Stimulated activated CD8-positive, alpha-beta memory T cell treated with anti-CD3 and anti-CD28 coated beads, Interleukin-2, amount 100 ng/mL, for 1 hour (primary cell): ENCODE data around the gene GRID2.

ENCODE experiments used
- DNase-seq, 2 donors: peaks; one replicate each; pipeline ENCODE4 v3.0.0-alpha.2; 2020; ENCODE audit warnings: low read depth in 2 of 2

The GRID2 gene

DNA sequence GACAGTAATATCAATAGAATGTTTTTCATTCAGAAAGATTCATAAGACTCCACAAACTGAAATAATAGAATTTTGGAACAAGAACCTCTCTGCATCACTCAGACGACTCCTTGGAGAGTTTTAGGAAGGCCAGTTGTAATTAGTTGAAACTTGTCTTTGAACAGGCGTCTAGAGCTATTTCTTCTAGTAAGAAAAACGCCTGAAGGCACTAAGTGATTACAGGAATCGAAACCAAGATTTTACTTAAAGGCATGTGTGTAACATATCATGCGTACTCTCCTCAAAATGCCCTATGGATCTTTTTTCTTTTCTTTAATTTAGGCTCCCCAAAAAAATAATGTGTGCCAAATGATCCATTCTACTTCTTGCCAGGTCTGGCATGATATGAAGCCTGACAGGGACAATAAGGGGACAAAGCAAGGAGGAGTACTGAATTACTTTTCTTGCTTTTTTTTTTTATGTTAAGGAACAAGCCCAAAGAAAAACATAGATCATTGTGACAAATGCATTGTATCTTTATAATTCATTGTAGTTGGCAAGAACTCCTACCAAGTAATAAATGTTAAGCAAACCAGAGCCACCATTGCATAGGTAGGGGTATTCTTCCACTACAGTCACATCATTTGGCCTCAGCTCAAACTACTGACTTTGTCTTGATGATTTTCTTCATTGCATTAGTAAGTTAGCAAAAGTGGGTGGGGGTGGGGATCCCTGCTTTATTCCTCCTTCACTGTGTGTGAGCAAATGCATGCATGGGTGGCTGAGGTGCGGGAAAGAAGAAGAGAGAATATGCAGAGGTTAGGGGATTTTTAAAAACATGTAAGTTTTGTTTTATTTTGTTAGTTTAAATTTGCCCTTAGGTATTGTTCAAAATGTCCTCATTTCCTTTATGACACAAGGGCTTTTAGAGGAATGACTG, 1444.9 kb downstream of the GRID2 start:
- no peak for DNase-seq

DNA sequence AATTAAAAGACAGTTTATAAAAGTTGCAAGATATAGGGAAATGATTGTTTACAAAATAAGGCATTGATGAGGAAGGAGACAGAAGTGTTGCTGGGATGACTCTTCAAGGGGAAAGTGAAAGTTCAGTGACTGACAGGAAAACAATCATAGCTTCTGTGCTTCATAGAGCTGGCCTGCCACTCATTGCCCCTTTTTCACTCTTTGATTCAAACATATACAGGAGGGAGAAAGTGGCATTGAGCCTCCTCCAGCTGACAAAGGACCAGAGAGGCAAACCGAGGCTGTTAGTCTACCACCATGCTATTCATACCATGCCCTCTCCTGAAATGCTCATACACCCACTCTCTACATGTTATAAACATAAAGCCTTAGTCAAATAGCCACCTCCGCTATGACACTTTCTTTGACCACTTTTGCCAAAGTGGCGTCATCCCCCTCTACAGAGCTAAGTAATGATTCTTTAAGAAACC, 1445.6 kb downstream of the GRID2 start:
- DNase-seq, result no peak

DNA sequence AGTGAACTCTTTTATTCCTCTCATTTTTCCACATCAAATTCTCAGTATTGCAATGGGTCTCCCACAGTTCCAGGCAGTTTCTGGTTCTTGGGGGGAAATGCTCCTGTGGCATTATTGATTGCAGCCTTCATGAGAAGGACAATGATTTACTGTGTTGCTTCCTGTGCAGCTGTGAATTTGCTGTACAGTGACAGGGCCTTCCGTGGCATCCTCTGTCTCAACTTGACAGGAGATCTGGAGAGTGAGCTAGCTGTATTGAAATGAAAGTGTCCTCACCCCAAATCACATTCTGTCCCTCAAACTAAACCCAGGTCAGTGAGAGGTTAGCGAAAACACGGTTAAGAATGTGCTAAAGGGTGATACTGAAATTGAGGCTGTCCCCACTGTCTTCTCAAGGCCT, 1447.6 kb downstream of the GRID2 start:
- no peak for DNase-seq

GRCh38 chr4:93756101-93756500, 1452.3 kb downstream of the GRID2 start:
- DNase-seq, result no peak

DNA sequence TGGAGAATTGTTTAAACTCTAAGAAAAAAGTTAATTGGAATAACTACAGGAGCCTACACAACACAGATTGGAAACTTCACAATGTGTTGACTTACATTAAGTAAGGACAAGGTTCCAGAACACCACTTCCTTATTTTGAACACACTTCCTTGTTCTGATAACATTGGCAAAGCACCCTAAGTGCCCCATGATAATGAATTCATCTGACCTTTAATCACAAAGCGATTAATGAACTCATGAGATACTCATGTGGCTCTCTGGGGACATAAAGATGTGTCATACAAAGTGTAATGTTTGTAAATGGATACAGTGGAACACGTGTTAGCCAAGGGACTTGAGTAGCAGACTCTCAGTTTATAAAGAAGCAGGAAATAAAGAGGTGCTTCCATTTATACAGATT, 1455.7 kb downstream of the GRID2 start:
- DNase-seq, result no peak

- no peak for DNase-seq
Measured at GRCh38 chr4:93760284-93760683, 1456.5 kb downstream of the GRID2 start.

DNA sequence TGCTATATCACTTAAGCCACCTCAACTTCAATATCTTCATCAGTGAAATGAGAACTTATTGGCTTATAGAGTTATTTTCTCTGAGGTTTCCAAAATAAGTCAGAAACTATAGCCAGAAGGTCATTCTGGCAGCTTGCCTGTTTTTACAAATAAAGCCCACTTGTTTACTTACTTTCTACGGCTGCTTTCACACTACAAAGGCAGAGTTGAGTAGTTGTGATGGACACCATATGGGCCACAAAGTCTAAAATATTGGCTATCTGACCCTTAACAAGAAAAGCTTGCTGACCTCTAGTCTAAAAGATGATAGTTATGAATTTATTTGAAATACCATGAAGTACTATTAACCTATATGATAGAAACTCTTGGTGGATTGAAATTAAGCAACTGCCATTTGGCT, 1457.5 kb downstream of the GRID2 start:
- DNase-seq, result no peak

- DNase-seq, result no peak
Measured at GRCh38 chr4:93764639-93765246, 1461.0 kb downstream of the GRID2 start.

DNA sequence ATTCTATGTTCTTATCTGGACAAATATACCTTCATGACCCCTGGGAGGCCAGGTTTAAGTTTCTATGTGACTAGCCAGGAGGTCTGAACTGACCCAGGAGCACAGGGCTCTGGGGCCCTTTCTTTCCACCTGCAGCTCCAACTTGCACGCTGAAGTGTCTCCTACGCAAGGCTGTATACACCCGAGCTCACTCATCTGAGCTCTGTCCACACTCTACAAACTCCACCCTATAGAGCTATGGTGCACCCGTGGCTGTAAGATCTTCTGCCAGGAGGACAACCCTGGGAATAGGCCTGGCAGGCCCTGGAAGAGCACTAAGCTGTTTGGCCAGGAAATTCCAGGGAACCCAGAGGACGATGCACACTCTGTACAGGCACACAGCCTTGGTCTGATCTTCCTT, 1464.2 kb downstream of the GRID2 start:
- DNase-seq, result no peak

GRCh38 chr4:93770201-93770600, 1466.4 kb downstream of the GRID2 start:
- no peak for DNase-seq

GRCh38 chr4:93771640-93772411, 1468.1 kb downstream of the GRID2 start:
- DNase-seq, result no peak

DNA sequence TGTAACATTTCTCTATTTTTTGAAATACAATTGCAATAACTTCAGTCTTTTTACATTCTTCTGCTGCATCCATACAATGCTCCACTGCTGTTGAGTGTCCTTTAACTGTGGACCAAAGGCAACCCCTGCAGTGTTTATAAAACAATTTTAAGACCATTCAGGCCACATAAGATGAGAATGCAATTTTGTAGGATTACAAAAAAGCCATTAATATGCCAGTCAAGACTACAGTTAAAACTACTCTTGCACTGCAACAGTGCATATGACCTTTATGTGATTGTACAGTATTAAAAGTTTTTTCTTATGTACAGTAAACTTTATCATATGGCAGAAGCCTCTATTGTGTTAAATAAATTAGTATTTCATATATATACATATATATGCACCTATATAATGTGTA, 1469.1 kb downstream of the GRID2 start:
- DNase-seq, result no peak

- DNase-seq, result no peak
Measured at GRCh38 chr4:93775551-93775950, 1471.8 kb downstream of the GRID2 start.

- DNase-seq, result no peak
Measured at GRCh38 chr4:93776386-93777080, 1472.8 kb downstream of the GRID2 start.

DNA sequence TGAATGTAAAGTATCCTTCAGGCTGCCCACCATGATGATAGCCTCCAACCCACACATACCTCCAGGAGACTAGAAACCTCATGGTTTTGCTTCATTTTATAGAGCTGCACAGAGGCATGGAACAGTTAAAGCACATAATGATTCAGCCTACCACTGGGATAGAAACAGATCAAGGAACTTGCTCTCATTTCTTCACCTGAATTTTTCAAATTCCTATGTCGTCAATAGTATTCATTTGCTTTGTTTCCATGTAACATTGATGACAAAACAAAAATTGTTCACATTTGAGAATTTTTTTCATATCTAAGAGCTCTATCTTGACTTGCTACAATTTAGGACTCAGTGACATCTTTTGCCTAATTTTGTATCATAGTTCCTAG, 1473.3 kb downstream of the GRID2 start:
- DNase-seq, result no peak

DNA sequence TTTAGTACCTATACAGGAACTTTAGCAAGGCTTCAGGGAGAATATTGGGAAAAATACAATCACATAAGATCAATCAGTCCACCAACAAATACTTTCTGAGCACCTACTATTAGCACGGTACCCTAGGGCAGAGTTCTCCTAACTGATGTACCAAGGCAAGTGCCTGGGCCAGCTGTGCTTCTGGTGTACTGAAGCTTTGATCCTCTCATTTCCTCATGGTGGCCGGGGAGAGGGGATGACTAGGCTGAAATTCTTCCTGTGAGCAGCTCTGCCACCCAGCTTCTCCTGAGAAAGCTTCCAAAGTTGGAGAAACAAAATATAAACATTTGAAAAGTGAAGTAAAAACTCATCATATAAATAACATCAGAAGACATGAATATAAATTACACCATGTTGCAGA, 1475.5 kb downstream of the GRID2 start:
- no peak for DNase-seq

GRCh38 chr4:93780080-93780479, 1476.3 kb downstream of the GRID2 start:
- DNase-seq, result no peak

DNA sequence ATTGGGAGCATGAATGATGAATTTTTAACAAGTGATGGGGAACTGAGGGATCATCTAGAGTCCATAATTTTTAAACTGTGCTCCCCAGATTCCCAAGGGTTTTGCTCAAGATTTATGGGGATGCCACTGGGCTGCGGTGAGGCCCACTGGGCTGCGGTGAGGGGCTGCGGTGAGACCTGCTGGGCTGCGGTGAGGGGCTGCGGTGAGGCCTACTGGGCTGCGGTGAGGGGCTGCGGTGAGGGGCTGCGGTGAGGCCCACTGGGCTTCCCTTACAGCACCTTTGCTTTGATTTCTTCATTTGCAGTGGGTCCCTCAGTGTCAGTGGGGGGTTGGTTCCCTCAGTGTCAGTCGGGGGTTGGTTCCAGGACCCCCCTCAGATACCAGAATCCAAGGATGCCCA, 1477.4 kb downstream of the GRID2 start:
- DNase-seq, result no peak

- DNase-seq, result no peak
Measured at GRCh38 chr4:93786149-93786548, 1482.4 kb downstream of the GRID2 start.

DNA sequence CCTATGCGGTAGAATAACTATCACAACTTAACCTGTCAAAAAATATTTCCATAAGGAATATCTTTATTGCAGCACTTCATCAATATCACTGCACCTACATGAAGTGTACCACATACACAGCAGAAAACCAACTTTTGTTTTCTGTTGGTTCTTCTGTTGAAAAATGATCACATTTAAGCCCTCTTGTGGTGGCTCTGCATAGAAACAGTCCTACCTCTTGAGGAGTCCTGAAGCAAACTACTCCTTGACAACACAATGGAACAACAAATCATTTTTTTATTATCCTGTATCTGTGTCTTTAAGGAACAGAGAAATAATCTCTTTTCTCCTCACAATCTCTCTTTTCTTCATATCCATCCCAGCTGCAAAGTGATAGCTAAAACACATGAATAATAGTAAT, 1484.9 kb downstream of the GRID2 start:
- no peak for DNase-seq

GRCh38 chr4:93791570-93792195, 1487.9 kb downstream of the GRID2 start:
- no peak for DNase-seq
